ENCODE results near the gene PRDM2.

- no peak for TF ChIP-seq CTCF (IDR thresholded peaks at IDR 0.05)
- TF ChIP-seq POLR2A (IDR thresholded peaks at IDR 0.05), result no peak
Measured at GRCh38 chr1:13801232-13801631, 101.2 kb downstream of the PRDM2 start.

Data from Peyer's patch (tissue), 4 donors.